ENCODE data around the gene KNSTRN.

KNSTRN gene

DNA sequence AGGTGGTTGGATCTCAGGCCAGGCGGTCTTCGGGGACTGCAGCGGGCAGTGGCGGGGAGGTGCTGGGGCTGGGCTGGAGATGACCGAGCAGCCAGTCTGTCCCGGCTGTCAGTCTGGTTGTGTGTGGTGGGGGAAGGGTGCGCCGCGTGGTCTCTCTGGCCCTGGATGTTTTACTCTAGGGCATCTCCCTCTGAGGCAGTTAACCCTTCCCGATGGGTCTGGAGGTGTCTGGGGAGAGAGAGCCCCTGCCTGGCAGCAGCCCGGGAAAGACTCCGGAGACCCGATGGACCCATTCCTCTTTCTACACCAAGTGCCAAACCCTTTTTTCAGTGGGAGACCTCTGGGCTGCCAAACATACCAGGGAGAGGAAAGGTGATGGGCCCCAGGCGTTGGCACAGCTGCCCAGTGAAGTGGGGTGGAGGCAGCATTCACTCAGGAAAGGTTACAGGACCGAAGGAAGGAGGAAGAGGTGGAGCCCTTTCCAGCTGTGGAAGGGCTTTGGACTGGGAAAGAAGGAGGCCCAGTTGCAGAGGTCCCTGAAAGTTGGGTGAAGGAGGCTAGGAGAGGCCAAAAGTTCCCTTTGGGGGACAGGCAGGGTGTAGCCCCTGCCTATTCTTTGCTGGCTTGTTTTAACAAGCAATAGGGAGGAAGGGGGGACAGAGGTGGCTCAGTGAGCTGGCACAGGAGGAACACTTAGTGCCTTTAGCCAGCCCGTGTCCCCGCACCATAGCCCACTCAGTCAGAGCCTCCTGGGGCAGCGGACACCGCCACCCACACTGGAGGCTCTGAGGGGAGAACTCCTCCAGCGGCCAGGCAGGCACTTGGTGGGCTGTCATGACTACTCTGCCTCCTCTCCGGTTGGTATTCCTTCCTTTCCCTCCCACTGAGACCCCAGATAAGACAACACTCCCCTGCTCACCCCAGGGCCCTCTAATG is 55.5 kb downstream of the KNSTRN start:
- H3K27me3 ChIP-seq: peaks cover 98% of the 10 kb centered on the region
- peaks cover 14 to 39% of the 10 kb centered on the region in 2 experiments for H3K4me1 ChIP-seq (ENCODE audit: control insufficient read depth in 1 of 2, insufficient read depth in 1 of 2, low read depth in 1 of 2, low read length in 1 of 2)
- no peaks in the 10 kb centered on the region for H3K36me3 ChIP-seq
- H3K4me3 ChIP-seq (ENCODE audit: low read depth in 1 of 2, low read length in 1 of 2): no peak overlapping the region
- no peak overlapping the region for H3K27ac ChIP-seq
- H3K9me3 ChIP-seq: no peaks in the 10 kb centered on the region
- TF ChIP-seq, protein P1, sequence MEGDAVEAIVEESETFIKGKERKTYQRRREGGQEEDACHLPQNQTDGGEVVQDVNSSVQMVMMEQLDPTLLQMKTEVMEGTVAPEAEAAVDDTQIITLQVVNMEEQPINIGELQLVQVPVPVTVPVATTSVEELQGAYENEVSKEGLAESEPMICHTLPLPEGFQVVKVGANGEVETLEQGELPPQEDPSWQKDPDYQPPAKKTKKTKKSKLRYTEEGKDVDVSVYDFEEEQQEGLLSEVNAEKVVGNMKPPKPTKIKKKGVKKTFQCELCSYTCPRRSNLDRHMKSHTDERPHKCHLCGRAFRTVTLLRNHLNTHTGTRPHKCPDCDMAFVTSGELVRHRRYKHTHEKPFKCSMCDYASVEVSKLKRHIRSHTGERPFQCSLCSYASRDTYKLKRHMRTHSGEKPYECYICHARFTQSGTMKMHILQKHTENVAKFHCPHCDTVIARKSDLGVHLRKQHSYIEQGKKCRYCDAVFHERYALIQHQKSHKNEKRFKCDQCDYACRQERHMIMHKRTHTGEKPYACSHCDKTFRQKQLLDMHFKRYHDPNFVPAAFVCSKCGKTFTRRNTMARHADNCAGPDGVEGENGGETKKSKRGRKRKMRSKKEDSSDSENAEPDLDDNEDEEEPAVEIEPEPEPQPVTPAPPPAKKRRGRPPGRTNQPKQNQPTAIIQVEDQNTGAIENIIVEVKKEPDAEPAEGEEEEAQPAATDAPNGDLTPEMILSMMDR (IDR thresholded peaks at IDR 0.05): no peak

DNA sequence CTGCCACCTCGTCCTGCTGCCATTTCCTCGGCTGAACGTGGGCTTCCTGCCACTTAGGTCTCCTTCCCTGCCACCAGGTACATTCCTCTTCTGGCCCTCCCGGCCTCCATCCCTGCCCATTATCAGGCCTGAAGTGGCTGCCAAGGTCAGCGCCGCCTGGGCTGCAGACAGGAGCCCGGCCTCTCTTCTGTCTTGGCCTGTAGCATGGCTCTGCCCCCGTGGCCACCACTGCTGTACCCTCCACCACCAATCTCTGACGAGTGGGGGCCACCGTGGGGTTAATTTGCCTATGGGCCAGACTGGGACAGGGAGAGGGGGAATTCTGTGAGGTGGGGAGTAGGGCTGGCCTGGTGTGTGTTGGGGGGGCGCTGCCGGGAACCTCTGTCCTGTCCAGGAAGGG is 56.2 kb downstream of the KNSTRN start:
- Histone ChIP-seq H3K4me3 (ENCODE audit: low read depth in 1 of 2, low read length in 1 of 2) (no peak overlapping the region), H3K36me3 (no peaks in the 10 kb centered on the region), H3K9me3 (no peaks in the 10 kb centered on the region), H3K27ac (no peak overlapping the region), H3K4me1 (ENCODE audit: control insufficient read depth in 1 of 2, insufficient read depth in 1 of 2, low read depth in 1 of 2, low read length in 1 of 2) (peaks cover 14 to 39% of the 10 kb centered on the region in 2 experiments), H3K27me3 (peaks cover 98% of the 10 kb centered on the region)
- TF ChIP-seq, protein P1 (IDR thresholded peaks at IDR 0.05): no peak

DNA sequence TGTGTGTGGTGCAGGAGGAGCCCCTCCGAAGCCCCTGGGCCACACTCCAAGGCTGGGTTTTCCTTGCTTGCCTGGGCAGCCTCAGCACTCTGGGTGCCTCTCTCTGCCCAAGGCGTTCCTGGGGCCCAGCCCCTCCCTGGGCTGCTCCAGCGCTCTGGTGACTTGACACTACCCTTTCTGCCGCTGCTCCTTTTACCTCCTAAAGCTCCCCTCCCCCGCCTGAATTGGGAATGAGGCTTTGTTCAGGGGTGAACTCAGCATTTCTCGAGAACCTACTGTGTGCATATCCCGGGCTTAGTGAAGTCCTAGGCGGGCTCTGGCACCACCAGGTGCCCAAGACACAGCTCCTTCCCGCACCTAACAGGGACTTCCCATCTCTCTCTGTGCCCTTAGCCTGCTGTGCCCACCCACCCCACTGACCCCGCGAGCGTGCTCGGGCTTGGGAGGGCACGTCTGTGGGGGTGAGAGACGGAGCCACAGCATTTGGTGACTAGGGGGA is 57.0 kb downstream of the KNSTRN start:
- Histone ChIP-seq H3K9me3 (no peaks in the 10 kb centered on the region), H3K36me3 (no peaks in the 10 kb centered on the region), H3K4me1 (ENCODE audit: control insufficient read depth in 1 of 2, insufficient read depth in 1 of 2, low read depth in 1 of 2, low read length in 1 of 2) (peaks cover 14 to 39% of the 10 kb centered on the region in 2 experiments), H3K27ac (peak overlapping the region; percentile 44), H3K27me3 (peaks cover 98% of the 10 kb centered on the region), H3K4me3 (ENCODE audit: low read depth in 1 of 2, low read length in 1 of 2) (peak overlapping the region; percentile 34 to 83)
- TF ChIP-seq, protein P1 (IDR thresholded peaks at IDR 0.05): no peak

DNA sequence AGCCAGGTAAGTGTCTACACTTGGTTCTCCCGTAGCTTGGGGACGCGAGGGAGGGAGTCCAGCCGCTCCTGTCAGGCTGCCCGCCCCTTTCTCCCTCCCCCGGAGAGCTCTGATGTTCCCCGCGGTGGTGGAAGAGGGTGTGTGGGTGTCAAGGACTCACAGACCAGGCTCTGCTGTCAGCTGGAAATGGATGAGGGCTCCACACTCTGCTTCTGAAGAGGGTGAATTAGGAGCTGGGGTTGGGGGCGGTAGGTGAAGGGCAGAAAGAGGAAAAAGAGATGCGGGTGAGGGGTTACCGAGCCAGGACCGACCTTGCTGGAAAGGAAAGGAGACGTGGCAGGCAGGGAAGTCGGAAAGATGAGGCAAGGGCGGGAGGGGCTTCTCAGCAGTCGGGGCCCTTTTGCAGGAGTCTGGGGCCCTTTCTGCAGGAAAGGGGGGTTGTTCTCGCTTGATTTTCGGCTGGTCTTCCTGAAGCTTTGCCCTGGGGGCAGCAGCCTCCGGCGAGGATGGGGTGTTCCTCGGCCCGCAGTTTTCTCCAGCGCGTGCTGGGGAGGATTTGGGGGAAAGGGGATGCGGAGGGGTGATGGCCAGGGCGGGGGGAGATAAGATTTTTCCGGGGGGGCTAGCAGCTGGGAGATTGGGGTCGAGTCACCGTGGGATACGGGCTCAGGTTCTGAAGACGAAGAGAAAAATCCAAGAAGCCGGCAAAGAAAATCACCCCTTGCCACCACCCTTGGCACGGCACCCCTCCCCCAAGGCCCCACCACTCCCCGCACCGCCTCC is 57.6 kb downstream of the KNSTRN start:
- H3K36me3 ChIP-seq: no peaks in the 10 kb centered on the region
- peaks cover 96% of the 10 kb centered on the region for H3K27me3 ChIP-seq
- TF ChIP-seq, protein P1 (IDR thresholded peaks at IDR 0.05): no peak
- peaks cover 14 to 39% of the 10 kb centered on the region in 2 experiments for H3K4me1 ChIP-seq (ENCODE audit: control insufficient read depth in 1 of 2, insufficient read depth in 1 of 2, low read depth in 1 of 2, low read length in 1 of 2)
- H3K27ac ChIP-seq: peak overlapping the region; percentile 44
- H3K9me3 ChIP-seq: no peaks in the 10 kb centered on the region
- peak overlapping the region; percentile 34 to 83 for H3K4me3 ChIP-seq (ENCODE audit: low read depth in 1 of 2, low read length in 1 of 2)

DNA sequence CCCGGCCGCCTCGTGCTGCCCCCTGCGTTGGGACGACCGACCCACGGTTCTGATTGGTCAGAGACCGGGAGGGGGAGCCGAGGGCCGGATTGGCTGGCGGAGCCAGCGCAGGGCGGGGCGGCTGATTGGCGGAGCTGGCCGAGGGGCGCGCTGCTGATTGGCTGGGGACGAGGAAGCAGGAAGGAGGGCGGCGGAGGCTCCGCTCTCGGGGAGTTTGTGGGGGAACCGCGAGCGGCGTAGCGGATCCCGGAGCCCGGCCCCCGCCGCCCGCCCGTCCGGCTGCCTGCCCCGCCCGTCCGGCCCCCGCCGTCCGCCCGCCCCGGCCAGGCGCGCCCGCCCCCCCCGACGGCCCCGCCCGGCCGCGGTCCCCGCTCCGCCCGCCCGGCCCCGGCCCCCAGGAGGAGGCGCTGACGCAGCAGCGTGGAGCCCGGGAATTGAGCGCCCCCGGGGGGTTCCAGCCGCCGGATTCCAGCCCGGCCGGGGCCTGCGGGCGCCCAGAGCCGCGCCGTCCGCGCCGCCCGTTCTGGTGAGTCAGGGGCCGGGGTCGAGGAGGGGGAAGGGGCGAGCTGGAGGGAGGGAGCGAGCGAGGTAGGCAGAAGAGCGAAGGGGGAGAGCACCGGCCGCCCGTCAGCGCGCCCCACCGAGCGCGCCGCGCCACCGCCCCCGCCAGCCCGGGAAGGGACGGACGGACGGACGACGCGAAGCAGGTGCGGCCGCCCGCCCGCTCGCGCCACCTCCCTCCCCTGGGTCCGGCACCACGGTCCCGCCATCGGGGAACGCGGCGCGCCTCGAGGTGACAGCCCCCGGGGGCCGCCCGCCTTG is 58.4 kb downstream of the KNSTRN start, which contains the start of gene BAHD1:
TSS of gene BAHD1 (plus strand) at position 211 of the 822 bp plus-strand sequence. CDS start 17,512 bp downstream, outside the sequence.
- Histone ChIP-seq H3K27me3 (peaks cover 88% of the 10 kb centered on the region), H3K27ac (peak within 1 kb of the TSS; percentile 60), H3K9me3 (no peaks in the 10 kb centered on the region), H3K36me3 (no peaks in the 10 kb centered on the region), H3K4me3 (ENCODE audit: low read depth in 1 of 2, low read length in 1 of 2) (peak within 1 kb of the TSS; percentile 64 to 83), H3K4me1 (ENCODE audit: control insufficient read depth in 1 of 2, insufficient read depth in 1 of 2, low read depth in 1 of 2, low read length in 1 of 2) (peaks cover 14 to 36% of the 10 kb centered on the region in 2 experiments)
- TF ChIP-seq, protein P1 (IDR thresholded peaks at IDR 0.05): no peak

All from neutrophil (primary cell).